CD4-positive, alpha-beta T cell (primary cell): ENCODE data around the gene CMSS1. TPM values are rescaled to one million over a fixed set of nuclear protein-coding genes. Genes with fewer than 3 reads are reported as not detected.

Experiments used
- ATAC-seq: fragments of 200-7000 bp; cut with Tn5 transposase; one replicate; pipeline ENCODE4 v1.10.0; 2022; ENCODE audit warnings: mild to moderate bottlenecking; ENCODE audit not compliant: poor library complexity
- CTCF ChIA-PET: fragments of 350-600 bp; sonication (Branson Sonifier 250); formaldehyde crosslinking; loops from one replicate; lab custom pipeline; 2021; ENCODE audit warnings: antibody characterized with exemption, inconsistent platforms; lab: Charles Lee
- POLR2A ChIA-PET: fragments of 350-600 bp; sonication (Branson Sonifier 250); formaldehyde crosslinking; loops from one replicate; lab custom pipeline; 2021; ENCODE audit warnings: antibody characterized with exemption, inconsistent platforms; lab: Charles Lee
- DNase-seq, 14 experiments: peaks; one replicate each; pipeline ENCODE4 v3.0.0-alpha.2; 2013 to 2020; ENCODE audit warnings: mixed read lengths in 2 of 14
- H3K27ac ChIP-seq, 2 donors: one replicate each; pipeline versions ENCODE4 v1.5.1 to v1.7.0; 2013; ENCODE audit warnings: low read length in 2 of 2, low read depth in 1 of 2, mild to moderate bottlenecking in 1 of 2
- H3K27me3 ChIP-seq, 2 experiments: 1 replicate in 1 of 2; 2 replicates in 1 of 2; pipeline versions ENCODE4 v1.6.1 to v1.7.0; 2013; ENCODE audit warnings: low read length in 2 of 2, control low read depth in 1 of 2, mild to moderate bottlenecking in 1 of 2, moderate library complexity in 1 of 2; ENCODE audit not compliant: insufficient read depth in 2 of 2, control insufficient read depth in 1 of 2
- H3K36me3 ChIP-seq: one replicate; pipeline ENCODE4 v1.6.1; 2013; ENCODE audit warnings: low read length, control low read depth; ENCODE audit not compliant: insufficient read depth
- H3K4me1 ChIP-seq: one replicate; pipeline ENCODE4 v1.6.1; 2013; ENCODE audit warnings: low read length, control low read depth; ENCODE audit not compliant: insufficient read depth
- H3K4me3 ChIP-seq: one replicate; pipeline ENCODE4 v1.5.1; 2013; ENCODE audit warnings: mild to moderate bottlenecking, low read length, moderate library complexity
- H3K9me3 ChIP-seq, 2 experiments: 1 replicate in 1 of 2; 2 replicates in 1 of 2; pipeline versions ENCODE4 v1.6.1 to v1.7.0; 2013; ENCODE audit warnings: low read length in 2 of 2, mild to moderate bottlenecking in 2 of 2, control low read depth in 1 of 2, moderate library complexity in 1 of 2; ENCODE audit not compliant: control insufficient read depth in 1 of 2, insufficient read depth in 1 of 2
- H3K27ac Mint-ChIP-seq: one replicate; pipeline ENCODE4 v1.8.0; 2020; ENCODE audit warnings: mixed read lengths
- H3K27me3 Mint-ChIP-seq: one replicate; pipeline ENCODE4 v1.8.0; 2021; ENCODE audit warnings: mixed read lengths
- H3K36me3 Mint-ChIP-seq: one replicate; pipeline ENCODE4 v1.8.0; 2021; ENCODE audit warnings: low read depth, mixed read lengths
- H3K4me1 Mint-ChIP-seq: one replicate; pipeline ENCODE4 v1.8.0; 2021; ENCODE audit warnings: low read depth, mixed read lengths
- H3K4me3 Mint-ChIP-seq: one replicate; pipeline ENCODE4 v1.8.0; 2020; ENCODE audit warnings: mild to moderate bottlenecking, mixed read lengths
- H3K9me3 Mint-ChIP-seq: one replicate; pipeline ENCODE4 v1.8.0; 2020; ENCODE audit warnings: mixed read lengths
- intact Hi-C, 2 experiments: fragments of 100-400 bp; cut with DNase I in 1 of 2; cut with micrococcal nuclease in 1 of 2; formaldehyde crosslinking; loops; one replicate each; pipeline versions ENCODE4 v1.15.1 to v1.9.0; 2023 to 2025; cut with DNase I, micrococcal nuclease
- total RNA-seq, 174 experiments: library from RNA in 2 of 174; stranded (reverse) in 2 of 174; gene quantifications; one replicate each; pipeline ENCODE4 v1.2.3 and lab custom pipeline; 2021 to 2026
- TF ChIP-seq, protein P1 (sequence below): fragments of 200-600 bp; IDR thresholded peaks from one replicate; pipeline ENCODE4 v1.8.0; 2022; ENCODE audit warnings: antibody characterized with exemption, mild to moderate bottlenecking

CMSS1 gene
- total RNA-seq, 2 experiments from 2014 or later: 12.2 TPM

DNA sequence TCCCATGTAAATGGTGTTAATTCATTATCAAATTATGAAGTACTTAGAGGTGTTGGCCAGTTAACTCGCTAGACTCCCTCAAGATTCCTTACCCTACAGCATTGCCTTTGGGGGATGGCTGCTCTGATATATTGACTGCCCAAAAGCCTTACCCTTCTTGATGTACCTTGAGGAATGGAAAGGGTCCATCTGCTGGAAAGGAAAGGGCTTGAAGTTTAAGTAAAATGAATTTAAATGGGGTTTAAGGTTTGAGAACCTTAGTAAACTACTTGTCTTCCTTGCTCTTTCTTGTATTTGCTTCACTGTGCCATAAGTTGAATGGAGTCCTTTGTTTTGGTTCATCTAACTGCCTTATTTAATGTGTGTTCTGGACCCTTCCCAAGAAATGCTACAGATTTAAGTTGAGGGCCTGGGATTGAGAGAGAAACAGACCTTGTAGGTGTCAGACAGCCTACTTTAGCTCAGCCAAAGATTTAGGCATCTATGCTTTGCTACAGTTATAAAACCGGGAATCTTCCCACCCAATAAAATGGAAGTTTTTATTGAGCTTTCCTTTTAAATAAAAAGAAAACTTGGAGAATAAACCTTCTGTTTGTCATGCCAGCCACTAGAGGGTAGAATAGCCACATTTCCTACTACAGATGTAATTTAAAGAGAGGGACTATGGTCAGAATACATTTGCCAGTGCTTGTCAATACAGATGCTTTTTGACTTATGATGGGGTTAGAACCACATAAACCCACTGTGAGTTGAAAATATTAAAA lies 25.3 kb downstream of the CMSS1 start:
- intact Hi-C loops: no loop called here
- H3K27me3 ChIP-seq: no peaks in the 10 kb centered on the region
- no peaks in the 10 kb centered on the region for H3K4me1 ChIP-seq
- Mint-ChIP-seq H3K4me1 (peaks cover 1% of the 10 kb centered on the region), H3K36me3 (no peaks in the 10 kb centered on the region), H3K27ac (no peak overlapping the region), H3K4me3 (no peak overlapping the region), H3K9me3 (no peaks in the 10 kb centered on the region), H3K27me3 (no peaks in the 10 kb centered on the region)
- POLR2A ChIA-PET: no interaction called here
- H3K36me3 ChIP-seq: peaks cover 5% of the 10 kb centered on the region
- no peak overlapping the region for H3K4me3 ChIP-seq
- no peak overlapping the region for H3K27ac ChIP-seq
- TF ChIP-seq, protein P1, sequence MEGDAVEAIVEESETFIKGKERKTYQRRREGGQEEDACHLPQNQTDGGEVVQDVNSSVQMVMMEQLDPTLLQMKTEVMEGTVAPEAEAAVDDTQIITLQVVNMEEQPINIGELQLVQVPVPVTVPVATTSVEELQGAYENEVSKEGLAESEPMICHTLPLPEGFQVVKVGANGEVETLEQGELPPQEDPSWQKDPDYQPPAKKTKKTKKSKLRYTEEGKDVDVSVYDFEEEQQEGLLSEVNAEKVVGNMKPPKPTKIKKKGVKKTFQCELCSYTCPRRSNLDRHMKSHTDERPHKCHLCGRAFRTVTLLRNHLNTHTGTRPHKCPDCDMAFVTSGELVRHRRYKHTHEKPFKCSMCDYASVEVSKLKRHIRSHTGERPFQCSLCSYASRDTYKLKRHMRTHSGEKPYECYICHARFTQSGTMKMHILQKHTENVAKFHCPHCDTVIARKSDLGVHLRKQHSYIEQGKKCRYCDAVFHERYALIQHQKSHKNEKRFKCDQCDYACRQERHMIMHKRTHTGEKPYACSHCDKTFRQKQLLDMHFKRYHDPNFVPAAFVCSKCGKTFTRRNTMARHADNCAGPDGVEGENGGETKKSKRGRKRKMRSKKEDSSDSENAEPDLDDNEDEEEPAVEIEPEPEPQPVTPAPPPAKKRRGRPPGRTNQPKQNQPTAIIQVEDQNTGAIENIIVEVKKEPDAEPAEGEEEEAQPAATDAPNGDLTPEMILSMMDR: no peak
- CTCF ChIA-PET: interaction anchor here (1.0 kb wide), 1 partner anchor 226 kb away, joined by 3 read pairs; no protein-coding TSS in a partner anchor
- no peaks in the 10 kb centered on the region for H3K9me3 ChIP-seq
- DNase-seq (peak in 3 of 14 experiments; percentile 13 to 20 (median 14)), ATAC-seq (no peak)

DNA sequence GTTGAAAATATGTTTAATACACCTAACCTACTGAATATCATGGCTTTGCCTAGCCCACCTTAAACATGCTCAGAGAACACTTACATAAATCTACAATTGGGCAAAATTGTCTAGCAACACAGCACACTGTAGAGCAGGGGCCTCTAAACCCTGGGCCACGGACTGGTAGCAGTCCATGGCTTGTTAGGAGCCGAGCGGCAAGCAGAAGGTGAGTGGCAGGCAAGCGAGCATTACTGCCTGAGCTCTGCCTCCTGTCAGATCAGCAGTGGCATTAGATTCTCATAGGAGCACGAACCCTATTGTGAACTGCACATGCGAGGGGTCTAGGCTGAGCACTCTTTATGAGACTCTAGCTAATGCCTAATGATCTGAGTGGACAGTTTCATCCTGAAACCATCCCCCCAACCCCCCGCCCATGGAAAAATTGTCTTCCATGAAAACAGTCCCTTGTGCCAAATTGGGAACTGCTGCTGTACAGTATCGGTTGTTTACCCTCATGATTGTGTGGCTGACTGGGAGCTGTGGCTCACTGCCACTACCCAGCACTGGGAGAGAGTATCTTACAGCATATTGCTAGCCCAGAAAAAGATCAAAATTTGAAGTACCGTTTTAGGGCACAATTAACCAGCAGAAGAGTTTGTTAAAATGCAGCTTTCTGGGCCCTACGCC lies 26.1 kb downstream of the CMSS1 start:
- Mint-ChIP-seq H3K36me3 (no peaks in the 10 kb centered on the region), H3K27ac (no peak overlapping the region), H3K4me1 (peaks cover 6% of the 10 kb centered on the region), H3K4me3 (no peak overlapping the region), H3K9me3 (no peaks in the 10 kb centered on the region), H3K27me3 (no peaks in the 10 kb centered on the region)
- Histone ChIP-seq H3K27ac (no peak overlapping the region), H3K27me3 (no peaks in the 10 kb centered on the region), H3K4me3 (no peak overlapping the region), H3K9me3 (no peaks in the 10 kb centered on the region), H3K36me3 (peaks cover 5% of the 10 kb centered on the region), H3K4me1 (no peaks in the 10 kb centered on the region)
- intact Hi-C loops: no loop called here
- no peak for DNase-seq
- TF ChIP-seq, protein P1: no peak
- ChIA-PET CTCF (interaction anchor here (1.0 kb wide), 3 partner anchors 9 to 225 kb away, joined by 3 read pairs; no protein-coding TSS in a partner anchor), POLR2A (no interaction called here)
- ATAC-seq: no peak

DNA sequence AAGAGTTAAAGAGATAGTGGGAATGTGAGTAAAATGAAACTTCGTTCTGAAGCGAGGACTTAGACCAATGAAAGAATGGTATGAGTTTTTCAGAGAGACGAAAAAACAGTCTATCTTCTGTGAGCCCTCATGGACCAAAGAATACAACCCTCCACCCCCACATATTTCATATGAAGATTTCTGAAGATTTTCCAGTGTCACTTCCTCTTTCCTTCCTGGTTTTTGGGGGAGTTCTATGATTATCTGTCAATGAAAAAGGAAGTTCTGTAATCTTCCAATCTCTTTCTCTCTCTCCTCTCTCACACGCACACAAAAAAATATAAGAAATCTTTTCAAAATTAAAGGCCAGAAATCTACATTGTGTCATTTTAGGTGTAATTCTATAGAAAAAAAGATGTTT lies 27.7 kb downstream of the CMSS1 start:
- no peak for DNase-seq
- intact Hi-C loops: no loop called here
- no peaks in the 10 kb centered on the region for H3K4me1 ChIP-seq
- H3K27ac ChIP-seq: no peak overlapping the region
- ChIA-PET POLR2A (no interaction called here), CTCF (no interaction called here)
- H3K4me1 Mint-ChIP-seq: peaks cover 6% of the 10 kb centered on the region
- no peaks in the 10 kb centered on the region for H3K36me3 Mint-ChIP-seq
- H3K27ac Mint-ChIP-seq: no peak overlapping the region
- TF ChIP-seq, protein P1: no peak
- H3K4me3 ChIP-seq: no peak overlapping the region
- H3K9me3 ChIP-seq: no peaks in the 10 kb centered on the region
- H3K9me3 Mint-ChIP-seq: no peaks in the 10 kb centered on the region
- no peaks in the 10 kb centered on the region for H3K27me3 ChIP-seq
- peaks cover 5% of the 10 kb centered on the region for H3K36me3 ChIP-seq
- no peak overlapping the region for H3K4me3 Mint-ChIP-seq
- ATAC-seq: no peak
- no peaks in the 10 kb centered on the region for H3K27me3 Mint-ChIP-seq
